GM06990 (cell line): Measurements from ENCODE around the gene SEMA3D.

ENCODE experiments used
- DNase-seq: peaks from one replicate; pipeline ENCODE4 v3.0.0-alpha.2; 2011; ENCODE audit not compliant: insufficient read length; ENCODE audit errors: extremely low read depth
- H3K27me3 ChIP-seq: replicated peaks from 2 replicates; pipeline ENCODE4 v1.6.0; 2011; ENCODE audit warnings: low read length; ENCODE audit not compliant: control insufficient read depth, insufficient read depth
- H3K36me3 ChIP-seq: 2 replicates; pipeline ENCODE4 v1.5.1; 2011; ENCODE audit warnings: low read length; ENCODE audit not compliant: control insufficient read depth, insufficient read depth
- H3K4me3 ChIP-seq: replicated peaks from 2 replicates; pipeline ENCODE4 v1.5.1; 2011; ENCODE audit warnings: low read depth, mild to moderate bottlenecking, control low read depth, low read length
- TF ChIP-seq, protein P1 (sequence below): IDR thresholded peaks from 2 replicates; pipeline ENCODE4 v1.5.1; 2011; ENCODE audit warnings: low read length, control low read depth, mild to moderate bottlenecking, inconsistent platforms; ENCODE audit not compliant: insufficient read depth, poor library complexity, severe bottlenecking

Gene SEMA3D

DNA sequence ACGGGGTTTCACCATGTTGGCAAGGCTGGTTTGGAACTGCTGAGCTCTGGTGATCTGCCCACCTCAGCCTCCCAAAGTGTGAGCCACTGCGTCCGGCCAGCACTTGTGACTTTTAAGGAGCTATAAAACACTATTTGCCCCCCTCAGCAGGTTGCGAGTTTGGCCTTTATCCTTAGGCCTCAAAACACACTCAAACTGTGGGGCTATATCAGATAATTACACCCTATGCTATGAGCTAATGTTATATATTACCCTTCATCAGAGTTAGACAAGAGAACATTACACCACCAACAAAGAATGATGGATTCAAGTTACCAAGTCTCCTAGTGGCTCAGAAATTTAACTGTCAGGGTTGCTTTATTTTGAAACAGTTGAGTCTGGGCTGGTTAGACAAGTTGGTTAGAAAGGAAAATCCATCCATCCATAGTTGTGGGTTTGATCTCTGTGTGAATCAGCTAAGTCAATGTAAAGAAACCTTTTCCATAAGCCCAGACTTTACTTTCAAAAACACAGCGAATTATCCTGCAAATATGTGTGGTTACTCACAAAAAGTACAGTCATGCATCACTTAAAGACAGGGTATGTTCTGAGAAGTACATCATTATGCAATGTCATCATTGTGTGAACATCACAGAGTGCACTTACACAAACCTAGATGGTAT, 115.8 kb downstream of the SEMA3D start:
- Histone ChIP-seq H3K36me3 (no peaks in the 10 kb centered on the region), H3K4me3 (no peak overlapping the region), H3K27me3 (no peaks in the 10 kb centered on the region)
- no peak for DNase-seq
- TF ChIP-seq, protein P1, sequence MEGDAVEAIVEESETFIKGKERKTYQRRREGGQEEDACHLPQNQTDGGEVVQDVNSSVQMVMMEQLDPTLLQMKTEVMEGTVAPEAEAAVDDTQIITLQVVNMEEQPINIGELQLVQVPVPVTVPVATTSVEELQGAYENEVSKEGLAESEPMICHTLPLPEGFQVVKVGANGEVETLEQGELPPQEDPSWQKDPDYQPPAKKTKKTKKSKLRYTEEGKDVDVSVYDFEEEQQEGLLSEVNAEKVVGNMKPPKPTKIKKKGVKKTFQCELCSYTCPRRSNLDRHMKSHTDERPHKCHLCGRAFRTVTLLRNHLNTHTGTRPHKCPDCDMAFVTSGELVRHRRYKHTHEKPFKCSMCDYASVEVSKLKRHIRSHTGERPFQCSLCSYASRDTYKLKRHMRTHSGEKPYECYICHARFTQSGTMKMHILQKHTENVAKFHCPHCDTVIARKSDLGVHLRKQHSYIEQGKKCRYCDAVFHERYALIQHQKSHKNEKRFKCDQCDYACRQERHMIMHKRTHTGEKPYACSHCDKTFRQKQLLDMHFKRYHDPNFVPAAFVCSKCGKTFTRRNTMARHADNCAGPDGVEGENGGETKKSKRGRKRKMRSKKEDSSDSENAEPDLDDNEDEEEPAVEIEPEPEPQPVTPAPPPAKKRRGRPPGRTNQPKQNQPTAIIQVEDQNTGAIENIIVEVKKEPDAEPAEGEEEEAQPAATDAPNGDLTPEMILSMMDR = no peak

DNA sequence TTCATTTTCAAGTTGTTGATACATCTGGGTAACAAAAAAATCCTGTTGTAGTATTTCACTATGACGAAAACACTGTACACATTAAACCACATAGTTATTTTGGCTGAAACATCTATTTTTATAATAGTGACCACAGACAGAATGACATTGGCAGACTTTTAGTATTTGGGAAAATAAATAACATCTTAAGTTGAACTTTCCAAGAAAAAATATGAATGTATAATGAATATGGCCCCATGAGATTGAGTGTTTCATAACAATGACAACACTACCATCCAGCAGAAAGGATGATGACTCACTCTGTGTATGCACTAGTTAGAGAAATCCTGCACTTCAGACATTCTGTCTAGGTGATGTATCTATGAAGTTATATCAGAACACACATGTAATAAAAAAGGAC, 118.1 kb downstream of the SEMA3D start:
- no peak overlapping the region for H3K4me3 ChIP-seq
- DNase-seq = no peak
- TF ChIP-seq, protein P1 = no peak
- no peaks in the 10 kb centered on the region for H3K27me3 ChIP-seq
- no peaks in the 10 kb centered on the region for H3K36me3 ChIP-seq

DNA sequence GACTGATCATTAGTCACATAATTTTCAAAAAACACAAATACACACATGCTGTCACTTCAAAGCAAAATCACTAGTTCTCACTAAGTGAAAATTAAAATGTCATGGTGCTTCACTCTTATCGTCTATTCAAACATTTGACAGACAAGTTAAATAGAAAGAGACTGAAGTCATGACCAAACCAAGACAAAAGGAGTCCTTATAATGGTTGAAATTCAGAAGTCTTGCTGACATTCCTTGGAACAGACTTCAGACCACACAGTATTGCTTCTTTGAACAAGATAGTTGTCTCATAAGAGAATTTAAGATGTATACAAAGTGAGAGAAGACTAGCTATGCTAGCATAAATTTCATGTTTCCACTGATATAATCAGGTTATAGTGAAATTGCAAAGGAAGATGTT, 119.5 kb downstream of the SEMA3D start:
- DNase-seq = no peak
- no peaks in the 10 kb centered on the region for H3K36me3 ChIP-seq
- H3K27me3 ChIP-seq = no peaks in the 10 kb centered on the region
- TF ChIP-seq, protein P1 = no peak
- no peak overlapping the region for H3K4me3 ChIP-seq

DNA sequence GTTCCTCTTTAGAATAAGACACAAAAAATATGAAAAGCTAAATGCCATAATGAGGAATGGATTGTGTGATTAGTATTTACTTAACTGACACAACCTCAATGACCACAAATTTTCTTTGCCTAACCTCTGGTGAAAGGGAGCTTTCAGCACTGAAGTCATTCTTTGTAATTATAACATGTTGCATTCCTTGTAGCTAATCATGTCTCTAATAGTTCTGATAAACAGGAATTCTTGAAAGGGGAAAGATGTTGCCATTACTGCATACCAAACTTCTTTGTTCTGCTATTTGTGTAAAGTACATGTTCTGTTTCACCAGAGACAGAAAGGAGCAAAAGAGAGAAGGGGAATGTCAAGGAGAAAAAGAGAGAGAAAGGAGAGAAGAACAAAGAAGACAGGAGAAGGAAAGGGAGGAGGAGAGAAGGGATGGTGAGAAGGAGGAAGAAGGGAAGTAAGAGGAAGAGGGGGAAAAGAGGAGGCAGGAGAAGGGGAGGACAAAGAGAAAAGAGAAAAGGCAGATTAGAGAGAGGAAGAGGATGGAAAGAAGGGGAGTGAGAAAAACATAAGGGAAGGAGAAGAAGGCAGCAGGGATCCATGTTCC, 120.9 kb downstream of the SEMA3D start:
- H3K27me3 ChIP-seq = no peaks in the 10 kb centered on the region
- no peak overlapping the region for H3K4me3 ChIP-seq
- no peaks in the 10 kb centered on the region for H3K36me3 ChIP-seq
- TF ChIP-seq, protein P1 = no peak
- DNase-seq = no peak

DNA sequence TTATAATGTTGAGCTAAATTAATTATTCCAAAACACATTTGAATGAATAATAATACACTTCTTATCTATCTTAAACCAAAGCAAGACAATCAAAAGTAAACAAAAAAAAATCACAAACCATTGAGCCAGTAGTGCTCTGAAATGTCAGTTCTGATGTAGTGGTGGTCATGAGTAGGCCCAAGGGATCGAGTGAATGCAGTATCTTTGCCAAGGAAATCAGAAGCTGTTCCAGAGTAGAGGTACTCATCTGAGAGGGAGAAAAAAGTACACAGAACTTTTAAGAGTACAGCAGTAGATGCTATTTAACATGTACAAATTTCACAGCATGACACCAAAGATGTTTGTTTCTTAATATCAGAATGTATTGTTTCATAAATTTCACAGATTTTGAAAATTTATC, 121.5 kb downstream of the SEMA3D start:
- Histone ChIP-seq H3K27me3 (no peaks in the 10 kb centered on the region), H3K4me3 (no peak overlapping the region), H3K36me3 (no peaks in the 10 kb centered on the region)
- no peak for DNase-seq
- TF ChIP-seq, protein P1 = no peak

DNA sequence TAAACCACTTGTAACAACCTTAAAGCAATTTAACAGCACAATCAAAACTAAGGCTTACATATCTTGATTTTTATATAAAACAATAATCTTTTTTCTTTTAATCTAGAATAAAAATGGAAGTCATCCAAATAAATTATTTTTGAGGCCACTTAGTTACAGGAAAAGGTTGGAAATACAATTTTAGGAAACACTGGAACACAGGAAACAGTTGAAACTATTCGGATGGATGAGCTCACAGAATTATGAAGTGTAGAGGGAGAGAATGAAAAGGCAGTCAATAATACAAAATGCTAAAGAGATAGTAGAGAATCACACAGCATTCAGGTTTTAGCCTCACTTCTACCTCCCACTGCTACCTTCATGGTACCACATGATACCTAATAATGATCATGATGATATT, 124.2 kb downstream of the SEMA3D start:
- no peak for DNase-seq
- Histone ChIP-seq H3K27me3 (no peaks in the 10 kb centered on the region), H3K36me3 (no peaks in the 10 kb centered on the region), H3K4me3 (no peak overlapping the region)
- TF ChIP-seq, protein P1 = no peak
